GOT3 (cell line): ENCODE measurements around the gene CHRM5.

Source experiments
- DNase-seq: peaks from one replicate; lab custom pipeline; 2025; ENCODE audit warnings: mixed read lengths; lab: John Stamatoyannopoulos, UW

The CHRM5 gene

DNA sequence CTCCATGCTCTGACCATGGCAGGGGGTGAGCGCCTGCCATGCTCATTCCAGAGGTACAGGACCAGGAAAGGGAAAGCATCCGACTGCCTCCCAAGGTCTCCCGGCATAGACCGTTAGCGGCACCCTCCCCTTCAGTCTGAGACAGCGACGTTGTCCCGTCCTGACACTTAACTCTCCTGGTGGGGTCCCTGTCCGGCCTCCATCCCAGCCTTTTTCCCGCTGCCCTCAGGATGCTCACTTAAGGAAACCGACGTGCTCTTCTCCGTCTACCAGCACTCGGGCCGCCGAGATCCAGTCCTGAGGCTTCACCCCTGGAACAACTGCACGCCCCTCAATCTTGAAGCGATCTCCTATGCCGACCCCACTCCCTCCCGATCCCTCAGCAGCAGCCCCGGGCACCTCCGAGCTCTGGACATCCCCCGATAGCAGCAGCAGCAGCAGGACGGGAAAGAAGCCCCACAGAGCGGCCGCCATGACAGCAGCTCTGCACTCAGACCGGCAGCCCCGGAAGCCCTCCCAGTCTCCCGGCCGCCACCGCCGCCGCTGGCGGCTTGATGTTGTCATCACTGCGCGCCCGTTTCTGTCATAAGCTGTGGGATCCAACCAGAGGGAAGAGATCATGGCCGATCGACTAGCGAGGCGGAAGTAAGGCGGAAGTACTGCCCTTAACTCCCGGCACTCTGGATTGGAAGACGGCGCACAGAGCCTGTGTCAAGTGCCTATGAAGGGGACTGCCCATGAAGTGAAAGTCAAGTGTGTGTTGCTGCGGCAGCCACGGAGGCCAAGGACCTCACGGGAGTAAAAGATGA lies 133.3 kb downstream of the CHRM5 start, which contains the start of the genes EMC7 and PGBD4:
Gene EMC7 (minus strand): TSS at position 497 of the 809 bp plus-strand sequence. CDS start 23 bp downstream, at position 474.
Gene PGBD4 (plus strand): TSS at position 718 of the 809 bp plus-strand sequence. CDS start 449 bp downstream, outside the sequence.
- peak; percentile 93 for DNase-seq

DNA sequence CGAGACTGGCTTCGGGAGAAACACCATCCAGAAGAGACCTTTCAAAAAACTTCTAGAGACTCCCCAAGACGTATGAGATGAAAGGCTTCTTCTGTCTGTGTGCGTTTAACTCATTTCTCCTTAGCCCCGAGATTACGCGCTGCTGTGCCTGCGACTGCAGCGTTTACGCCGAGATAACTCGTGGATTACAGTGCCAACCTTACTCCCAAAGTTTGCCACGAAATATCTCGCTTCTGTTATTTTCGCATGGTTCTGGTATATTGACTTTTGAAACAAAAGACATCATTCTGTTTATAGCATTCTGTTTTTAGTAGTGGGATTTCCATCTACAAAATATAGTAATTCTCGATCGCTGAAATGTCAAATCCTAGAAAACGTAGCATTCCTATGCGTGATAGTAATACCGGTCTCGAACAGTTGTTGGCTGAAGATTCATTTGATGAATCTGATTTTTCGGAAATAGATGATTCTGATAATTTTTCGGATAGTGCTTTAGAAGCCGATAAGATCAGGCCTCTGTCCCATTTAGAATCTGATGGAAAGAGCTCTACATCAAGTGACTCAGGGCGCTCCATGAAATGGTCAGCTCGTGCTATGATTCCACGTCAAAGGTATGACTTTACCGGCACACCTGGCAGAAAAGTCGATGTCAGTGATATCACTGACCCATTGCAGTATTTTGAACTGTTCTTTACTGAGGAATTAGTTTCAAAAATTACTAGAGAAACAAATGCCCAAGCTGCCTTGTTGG lies 134.1 kb downstream of the CHRM5 start:
- no peak for DNase-seq

GRCh38 chr15:34106423-34106822 lies 138.1 kb downstream of the CHRM5 start:
- DNase-seq, result no peak

GRCh38 chr15:34107315-34107714 lies 139.0 kb downstream of the CHRM5 start:
- DNase-seq, result no peak

DNA sequence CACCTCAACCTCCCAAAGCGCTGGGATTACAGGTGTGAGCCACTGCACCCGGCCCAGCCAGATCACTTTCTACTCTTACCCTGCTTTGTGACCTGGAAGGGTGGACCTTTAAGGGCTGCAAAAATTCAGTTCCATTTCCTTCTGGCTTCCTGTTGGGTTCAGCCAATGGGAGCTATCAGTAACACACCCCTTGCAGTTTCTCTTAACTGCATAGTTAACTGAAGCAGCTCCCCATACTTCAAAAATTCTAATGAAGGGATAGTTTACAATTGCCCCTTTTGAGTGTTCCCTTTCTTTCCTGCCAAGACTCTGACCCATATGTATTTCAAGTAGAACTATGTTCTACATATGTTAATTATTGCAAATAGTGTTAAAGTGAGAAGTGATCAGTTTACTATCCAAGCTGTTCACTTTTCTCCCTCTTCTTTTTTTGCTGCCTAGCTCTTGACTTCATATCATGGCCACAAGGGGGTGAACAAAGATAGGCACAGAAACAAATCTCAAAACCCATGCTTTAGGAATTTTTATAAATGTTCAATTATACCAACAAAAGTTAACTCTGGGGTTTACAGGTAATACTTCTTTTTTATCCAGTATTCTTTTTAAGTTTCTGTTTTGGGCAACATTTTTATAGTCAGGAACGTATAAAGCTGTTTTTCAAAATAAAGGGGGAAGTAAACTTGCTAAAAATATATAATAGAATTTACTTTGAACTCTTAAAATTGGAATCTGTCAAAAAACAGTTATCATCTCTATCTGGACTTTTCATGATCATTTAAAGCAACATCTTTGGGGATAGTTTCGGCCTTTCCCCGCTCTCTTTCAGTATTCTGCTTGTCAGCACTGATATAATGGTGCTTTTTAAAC lies 141.7 kb downstream of the CHRM5 start:
- no peak for DNase-seq

GRCh38 chr15:34111488-34111887 lies 143.2 kb downstream of the CHRM5 start:
- no peak for DNase-seq

DNA sequence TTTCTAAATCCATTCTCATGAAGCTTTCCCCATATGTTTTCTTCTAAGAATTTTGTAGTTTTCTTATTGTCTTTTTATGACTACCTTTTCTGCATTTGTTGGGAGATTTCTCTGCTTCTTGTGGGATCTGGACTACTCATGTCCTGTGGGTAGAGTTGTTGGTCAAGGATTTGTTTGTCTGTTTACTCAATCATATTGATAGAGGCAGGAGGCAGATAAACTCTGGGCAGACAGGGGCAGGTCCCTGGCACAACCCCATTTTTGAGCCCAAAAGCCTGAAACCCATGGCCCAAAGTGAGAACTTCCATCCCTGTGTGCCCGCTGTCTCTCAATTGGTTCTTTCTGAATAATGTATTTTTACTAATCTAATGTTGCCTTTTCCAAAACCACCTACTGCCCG lies 145.9 kb downstream of the CHRM5 start:
- DNase-seq, result no peak

DNA sequence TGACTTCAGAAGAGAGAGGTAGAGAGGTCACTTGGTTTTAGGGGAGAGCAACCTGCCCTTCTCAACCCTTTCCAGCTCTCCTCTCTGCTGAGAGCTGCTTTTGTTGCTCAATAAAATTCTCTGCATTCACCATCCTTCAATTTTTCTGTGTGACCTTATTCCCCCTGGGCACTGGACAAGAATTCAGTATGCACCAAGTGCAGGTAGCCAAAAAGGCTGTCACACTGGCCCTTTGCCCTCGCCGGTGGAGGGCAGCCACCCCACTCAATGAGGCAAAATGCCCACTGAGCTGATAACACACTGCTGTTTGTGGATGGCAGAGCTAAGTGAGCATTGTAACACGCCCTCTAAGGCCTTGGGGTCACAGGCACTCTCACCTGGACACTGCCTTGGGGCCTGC lies 146.4 kb downstream of the CHRM5 start:
- no peak for DNase-seq

DNA sequence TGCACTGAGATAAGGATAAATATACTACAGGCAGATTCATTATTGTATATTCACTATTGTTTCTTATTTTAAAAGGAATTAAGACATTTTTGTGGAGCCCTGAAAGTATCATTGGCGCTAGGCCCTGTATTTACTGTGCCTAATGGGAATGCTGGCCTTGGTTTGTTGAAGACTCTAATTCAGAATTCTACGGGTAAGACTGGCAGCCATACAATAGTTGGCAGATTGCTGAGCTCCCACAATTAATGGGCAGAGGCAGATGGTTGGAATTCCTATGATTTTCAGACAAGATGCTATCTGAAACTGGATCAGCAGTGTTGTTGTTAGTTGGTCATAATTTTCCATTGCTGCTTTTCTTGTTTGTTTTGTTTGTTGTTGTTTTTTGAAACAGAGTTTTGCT lies 148.3 kb downstream of the CHRM5 start:
- DNase-seq, result no peak
